GM12864 (cell line): ENCODE results near the gene ATRN.

ENCODE experiments used
- DNase-seq: peaks from one replicate; pipeline ENCODE4 v3.0.0-alpha.2; 2011; ENCODE audit warnings: low read depth
- H3K4me3 ChIP-seq: 2 replicates; pipeline ENCODE4 v1.5.1; 2011; ENCODE audit warnings: mild to moderate bottlenecking, low read depth, low read length, control low read depth
- TF ChIP-seq, protein P1 (sequence below): IDR thresholded peaks from 2 replicates; pipeline ENCODE4 v1.5.1; 2011; ENCODE audit warnings: low read depth, mild to moderate bottlenecking, moderate library complexity, low read length, control low read depth, inconsistent platforms; ENCODE audit errors: missing control alignments

ATRN gene

DNA sequence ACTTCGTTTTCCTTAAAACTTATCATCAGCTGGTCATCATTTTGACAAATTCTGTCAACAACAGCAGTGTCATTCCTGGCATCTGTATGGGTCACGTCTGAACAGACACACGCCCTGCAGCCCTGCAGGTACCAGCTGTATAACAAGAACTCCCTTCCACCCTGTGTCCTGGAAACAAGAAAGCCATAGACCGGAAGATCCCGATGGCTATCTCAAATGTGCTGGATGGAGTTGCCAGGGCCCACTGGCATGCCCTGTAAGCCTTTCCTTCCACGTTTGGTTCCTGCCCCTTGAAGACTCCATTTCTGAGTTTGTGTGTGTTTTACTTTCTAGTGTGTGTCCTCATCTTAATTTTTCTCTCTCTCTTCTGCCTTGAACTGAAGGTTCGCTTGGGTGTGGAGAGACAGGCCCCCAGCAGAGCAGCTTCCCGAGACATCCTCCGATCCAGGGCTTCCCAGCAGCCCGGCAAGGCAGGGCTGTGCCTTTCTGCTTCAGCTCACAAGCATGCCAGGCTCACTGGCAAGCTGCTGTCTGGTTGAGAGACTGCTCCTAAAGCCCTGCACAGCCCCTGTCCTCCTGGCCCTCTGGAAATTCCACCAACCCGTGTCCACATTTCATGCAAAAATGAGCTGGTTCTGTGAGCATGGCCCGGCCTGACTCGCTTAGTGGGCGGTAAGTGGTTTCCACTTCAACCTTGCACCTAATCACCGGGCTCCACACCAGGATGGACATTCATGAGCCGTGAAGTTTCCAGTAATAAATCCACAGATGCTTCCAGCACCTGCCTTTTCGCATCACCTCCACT is 183.7 kb downstream of the ATRN start:
- TF ChIP-seq, protein P1, sequence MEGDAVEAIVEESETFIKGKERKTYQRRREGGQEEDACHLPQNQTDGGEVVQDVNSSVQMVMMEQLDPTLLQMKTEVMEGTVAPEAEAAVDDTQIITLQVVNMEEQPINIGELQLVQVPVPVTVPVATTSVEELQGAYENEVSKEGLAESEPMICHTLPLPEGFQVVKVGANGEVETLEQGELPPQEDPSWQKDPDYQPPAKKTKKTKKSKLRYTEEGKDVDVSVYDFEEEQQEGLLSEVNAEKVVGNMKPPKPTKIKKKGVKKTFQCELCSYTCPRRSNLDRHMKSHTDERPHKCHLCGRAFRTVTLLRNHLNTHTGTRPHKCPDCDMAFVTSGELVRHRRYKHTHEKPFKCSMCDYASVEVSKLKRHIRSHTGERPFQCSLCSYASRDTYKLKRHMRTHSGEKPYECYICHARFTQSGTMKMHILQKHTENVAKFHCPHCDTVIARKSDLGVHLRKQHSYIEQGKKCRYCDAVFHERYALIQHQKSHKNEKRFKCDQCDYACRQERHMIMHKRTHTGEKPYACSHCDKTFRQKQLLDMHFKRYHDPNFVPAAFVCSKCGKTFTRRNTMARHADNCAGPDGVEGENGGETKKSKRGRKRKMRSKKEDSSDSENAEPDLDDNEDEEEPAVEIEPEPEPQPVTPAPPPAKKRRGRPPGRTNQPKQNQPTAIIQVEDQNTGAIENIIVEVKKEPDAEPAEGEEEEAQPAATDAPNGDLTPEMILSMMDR, result no peak
- DNase-seq, result no peak
- H3K4me3 ChIP-seq, result no peak overlapping the region

GRCh38 chr20:3655131-3655405 is 184.2 kb downstream of the ATRN start:
- no peak overlapping the region for H3K4me3 ChIP-seq
- DNase-seq, result no peak
- TF ChIP-seq, protein P1, result no peak

DNA sequence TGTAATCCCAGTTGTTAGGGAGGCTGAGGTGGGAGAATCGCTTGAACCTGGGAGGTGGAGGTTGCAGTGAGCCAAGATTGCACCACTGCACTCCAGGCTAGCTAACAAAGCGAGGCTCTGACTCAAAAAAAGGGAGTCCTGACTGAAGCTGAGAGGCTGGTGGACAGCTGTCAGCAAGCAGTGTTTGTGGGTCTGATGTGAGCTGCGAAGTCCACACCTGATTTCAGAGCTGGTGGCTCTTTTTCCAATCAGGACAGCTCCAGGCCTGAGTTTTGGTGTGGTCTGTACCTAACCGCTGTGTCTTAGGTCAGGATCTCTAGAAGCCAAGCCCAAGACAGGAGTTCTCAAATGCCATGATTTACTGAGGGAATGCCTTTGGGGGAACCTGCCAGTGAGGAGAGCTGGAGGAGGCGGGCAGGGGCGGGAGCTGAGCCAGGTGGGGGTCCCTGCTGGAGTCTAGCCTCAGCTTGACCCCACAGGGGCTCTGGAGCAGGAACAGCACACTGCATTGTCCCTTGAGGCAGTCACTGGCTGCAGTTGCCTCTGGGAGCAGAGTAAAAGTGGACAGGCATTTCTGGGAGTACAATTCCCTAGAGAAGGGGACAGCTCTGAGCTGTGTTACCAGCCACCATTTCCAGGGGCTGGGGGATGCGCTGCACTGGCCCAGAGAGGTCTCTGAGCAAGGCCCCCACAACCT is 187.3 kb downstream of the ATRN start:
- DNase-seq, result no peak
- TF ChIP-seq, protein P1, result no peak
- H3K4me3 ChIP-seq, result no peak overlapping the region

DNA sequence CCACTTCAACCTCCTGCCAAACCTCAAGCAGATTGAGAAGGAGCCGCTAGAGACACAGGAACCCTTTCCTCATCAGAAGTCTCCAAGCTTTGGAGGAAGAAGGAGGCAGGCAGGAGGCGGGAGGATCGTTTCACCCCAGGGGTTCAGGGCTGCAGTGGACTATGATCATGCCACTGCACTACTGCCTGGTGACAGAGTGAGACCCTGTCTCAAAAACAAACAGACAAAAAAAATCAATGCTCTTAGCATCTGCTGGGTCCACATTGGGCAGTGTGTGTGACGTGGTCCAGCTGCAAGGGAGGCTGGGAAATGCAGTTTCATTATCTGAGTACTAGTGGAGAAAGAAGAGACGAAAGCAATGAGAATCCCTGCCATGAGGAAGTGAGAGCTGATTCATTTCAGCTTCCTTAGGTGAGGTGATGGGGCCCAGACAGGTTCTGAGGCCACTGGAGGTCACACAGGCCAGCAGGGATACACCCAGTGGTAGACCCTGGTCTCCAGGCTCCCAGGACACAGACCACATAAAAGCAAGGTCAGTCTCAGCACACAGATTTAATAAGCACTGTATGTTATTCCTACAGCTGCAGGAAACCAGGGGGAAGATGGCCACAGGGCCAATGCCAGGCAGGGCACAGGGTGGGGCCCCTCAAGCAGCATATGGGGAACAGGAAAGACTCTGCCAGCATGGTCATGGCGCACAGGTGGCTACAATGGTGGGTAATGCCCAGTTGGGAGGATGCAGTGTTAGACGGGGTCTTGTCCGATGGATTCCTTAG is 188.1 kb downstream of the ATRN start:
- peak; percentile 73 for DNase-seq
- TF ChIP-seq, protein P1, result no peak
- no peak overlapping the region for H3K4me3 ChIP-seq

DNA sequence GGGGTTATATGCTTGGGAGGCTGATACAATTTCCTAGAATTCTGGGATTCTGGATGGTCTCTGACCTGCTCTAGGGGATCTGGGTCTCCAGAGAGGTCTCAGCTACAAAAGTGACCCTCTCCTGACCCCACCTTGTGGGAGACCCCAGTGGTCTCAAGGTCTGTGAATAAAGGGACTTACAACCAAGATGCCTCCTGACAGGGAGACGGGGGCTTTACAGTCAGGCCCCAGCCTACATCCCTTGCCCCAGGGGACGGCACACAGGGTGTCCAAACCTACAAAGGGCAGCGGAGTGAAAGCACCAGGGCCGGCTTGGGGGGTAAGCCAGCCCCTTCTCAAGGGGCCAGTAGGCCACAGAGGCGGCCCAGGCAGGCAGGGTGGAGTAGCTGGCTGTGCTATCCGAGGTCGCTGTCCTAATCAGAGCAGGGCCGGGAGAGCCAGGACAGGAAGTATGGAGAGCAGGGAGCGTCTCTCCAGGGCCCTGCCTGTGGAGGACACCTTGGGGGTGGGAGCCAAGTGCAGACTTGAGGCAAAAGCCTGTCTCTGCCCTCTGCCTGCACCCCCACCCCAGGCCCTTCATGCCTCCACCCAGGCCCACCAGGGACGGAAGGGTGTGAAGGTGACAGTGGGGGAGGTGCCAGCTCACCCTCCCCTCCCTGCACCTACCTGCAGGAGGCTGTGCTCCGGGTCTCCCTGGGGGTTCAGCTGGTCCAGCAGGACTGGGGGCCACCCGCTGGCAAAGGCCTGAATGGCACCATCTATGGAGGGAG is 188.9 kb downstream of the ATRN start:
- no peak for DNase-seq
- TF ChIP-seq, protein P1, result no peak
- H3K4me3 ChIP-seq, result no peak overlapping the region

DNA sequence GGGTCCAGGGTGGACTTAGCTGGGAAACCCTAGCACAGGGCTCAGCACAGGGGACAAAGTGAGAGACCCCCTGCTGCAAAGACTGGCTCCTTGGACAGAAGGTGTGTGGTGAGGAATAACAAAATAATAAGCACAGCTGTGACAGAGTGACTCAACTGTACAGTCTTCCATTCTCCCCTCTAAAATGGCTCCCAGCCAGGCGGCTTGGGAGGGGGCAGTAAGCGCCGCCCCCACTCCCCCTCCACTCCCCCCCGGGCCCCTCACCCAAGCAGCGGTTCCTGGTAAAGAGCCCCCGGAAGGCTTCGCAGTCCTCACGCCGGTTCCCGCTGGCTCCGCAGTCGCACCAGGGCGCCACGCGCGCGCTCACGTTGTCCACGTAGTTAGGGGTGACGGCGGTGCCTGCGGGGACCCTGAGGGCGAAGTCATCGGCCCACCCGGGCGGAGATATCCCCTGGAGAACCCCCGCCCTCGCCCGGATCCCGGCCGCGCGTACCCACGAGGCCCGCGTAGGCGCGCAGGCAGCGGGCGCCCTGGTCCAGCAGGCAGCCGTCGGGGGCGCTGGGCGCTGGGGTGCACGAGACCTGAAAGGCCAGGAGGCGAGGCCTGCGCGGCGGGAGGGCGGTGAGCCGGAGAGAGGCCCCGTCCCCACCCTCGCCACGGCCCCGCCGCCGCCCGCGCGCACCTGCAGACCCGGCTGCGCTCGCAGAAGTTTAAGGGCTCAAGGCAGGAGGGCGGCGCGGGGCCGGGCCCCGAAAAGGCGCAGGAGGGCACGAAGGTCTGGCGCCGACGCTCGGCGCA is 189.6 kb downstream of the ATRN start:
- H3K4me3 ChIP-seq, result no peak overlapping the region
- TF ChIP-seq, protein P1, result no peak
- DNase-seq, result no peak
